GDM1 (cell line): ENCODE results near the gene SLCO3A1.
A peak's percentile ranks its signal among the peaks of the same experiment; 100 is the strongest.

Experiments used
- DNase-seq: peaks from one replicate; lab custom pipeline; 2025; lab: John Stamatoyannopoulos, UW

The SLCO3A1 gene

DNA sequence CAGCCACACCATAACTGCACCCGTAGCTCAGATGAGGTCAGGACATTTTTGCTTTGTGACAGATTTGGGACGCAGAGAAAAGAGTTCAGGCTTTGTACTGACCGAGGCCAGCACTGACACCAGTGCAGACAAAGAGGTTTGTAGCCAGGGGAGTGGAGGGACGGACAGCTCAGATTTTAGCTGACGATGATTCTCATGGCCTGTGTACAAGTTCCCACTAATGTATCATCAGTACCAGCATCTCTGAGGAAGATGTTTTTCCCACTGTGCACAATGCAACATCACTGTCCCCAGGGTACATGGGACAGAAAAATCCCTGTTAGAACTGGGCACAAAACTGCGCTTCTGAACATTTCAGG lies 112.7 kb downstream of the SLCO3A1 start:
- DNase-seq: no peak

DNA sequence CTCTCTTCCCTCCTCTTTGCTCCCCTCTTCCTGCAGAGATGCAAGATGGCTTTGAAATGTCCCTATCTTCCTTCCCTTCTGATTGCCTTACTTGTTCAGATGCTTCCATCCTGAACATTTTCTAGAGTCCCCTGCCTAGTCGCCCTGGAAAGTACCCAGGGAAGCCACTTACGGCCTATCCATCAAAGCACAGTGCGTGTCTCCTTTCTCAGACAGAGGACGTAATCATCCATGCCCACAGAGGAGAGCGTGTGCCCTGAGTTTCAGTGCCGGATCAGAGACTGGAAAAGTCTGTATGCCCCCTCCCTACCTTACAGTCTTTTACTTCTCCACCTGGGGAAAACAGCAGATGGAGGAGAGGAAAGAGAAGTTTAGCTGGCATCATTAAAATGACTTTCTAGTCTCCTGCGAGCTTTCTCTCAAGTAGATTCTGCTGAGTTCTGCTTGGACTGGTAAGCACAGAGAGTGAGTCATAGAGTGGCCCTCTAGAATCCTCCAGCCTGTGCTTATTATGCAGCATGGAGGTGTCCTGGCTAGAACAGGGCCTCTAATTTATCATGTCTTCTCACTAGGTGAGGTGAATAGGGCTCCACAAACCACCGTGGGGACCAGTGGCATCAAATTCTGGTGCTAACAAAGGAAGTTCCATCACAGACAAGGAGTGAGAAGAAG lies 114.6 kb downstream of the SLCO3A1 start:
- DNase-seq: no peak

DNA sequence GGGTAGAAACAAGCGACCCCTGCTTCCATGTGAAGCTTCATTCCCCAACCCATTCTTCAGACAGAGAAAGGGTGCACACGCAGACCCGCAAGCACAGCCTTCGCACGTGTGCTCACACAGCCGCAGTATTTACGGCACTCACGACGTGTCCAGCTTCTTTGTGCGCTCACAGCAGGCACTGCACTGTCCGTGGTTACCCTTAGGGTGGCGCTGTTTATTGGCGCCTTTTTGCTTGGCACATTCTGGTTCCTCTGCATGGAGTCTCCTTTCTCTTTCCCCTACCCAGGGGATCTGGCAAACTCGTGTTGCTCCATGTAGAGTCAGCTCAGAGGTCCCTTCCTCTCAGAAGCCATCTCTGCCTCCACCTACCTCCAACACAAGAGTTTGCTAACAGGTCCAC lies 115.1 kb downstream of the SLCO3A1 start:
- DNase-seq: no peak

DNA sequence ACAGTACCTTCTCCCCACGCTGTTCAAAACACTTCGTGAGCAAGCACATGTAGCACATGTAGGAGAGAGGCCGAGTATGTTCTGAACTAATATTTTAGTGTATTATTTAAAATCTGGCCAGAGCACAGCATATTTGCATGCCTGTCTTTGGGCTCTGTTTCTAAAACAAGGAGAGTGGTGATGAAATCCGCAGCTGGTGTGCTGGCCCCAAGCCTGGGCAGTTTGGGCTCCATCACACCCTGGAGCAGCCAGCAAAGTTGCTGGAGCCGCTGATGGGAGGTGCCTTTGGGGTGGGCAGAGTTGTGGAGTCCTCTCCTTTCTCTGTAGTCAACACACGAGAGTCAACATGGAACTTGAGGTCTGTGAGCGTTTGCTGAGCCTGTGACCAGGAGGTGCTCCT lies 116.6 kb downstream of the SLCO3A1 start:
- no peak for DNase-seq

DNA sequence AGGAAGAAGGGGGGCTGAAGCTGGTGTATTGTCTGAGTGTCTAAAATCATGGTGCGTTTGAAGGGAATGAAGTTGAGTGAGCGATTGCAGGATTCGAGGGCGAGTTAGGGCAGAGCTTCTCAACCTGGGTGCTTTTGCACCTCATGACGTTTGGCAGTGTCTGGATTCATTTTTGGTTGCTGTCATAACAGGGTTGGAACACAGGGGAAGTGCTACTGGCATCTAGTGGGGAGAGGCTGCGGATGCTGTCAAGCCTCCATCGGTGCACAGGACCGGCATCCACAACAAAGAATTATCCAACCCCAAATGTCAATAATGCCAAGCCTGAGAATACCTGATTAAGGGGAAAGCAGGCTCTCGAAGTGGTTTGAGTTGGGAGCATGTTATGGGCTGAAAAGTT lies 120.0 kb downstream of the SLCO3A1 start:
- no peak for DNase-seq

DNA sequence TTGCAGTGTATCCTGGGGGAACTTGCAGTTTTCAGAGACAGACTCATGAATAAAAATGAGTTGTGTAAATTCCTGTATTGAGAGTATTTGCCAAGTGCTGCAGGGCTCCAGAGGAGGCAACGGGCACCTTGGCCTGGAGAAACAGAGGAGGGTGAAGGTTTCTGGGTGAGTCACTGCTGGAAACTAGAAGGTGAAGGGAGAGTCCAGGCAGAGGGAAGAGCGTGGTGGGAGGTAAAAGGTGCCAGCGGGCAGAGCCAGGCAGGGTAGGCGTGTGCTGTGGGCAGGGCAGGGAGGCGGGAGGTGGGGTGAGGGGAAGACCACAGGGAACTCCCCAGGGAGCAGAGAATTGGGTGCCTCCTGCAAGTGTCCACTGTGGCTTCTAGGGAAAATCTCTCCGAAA lies 120.8 kb downstream of the SLCO3A1 start:
- DNase-seq: no peak

DNA sequence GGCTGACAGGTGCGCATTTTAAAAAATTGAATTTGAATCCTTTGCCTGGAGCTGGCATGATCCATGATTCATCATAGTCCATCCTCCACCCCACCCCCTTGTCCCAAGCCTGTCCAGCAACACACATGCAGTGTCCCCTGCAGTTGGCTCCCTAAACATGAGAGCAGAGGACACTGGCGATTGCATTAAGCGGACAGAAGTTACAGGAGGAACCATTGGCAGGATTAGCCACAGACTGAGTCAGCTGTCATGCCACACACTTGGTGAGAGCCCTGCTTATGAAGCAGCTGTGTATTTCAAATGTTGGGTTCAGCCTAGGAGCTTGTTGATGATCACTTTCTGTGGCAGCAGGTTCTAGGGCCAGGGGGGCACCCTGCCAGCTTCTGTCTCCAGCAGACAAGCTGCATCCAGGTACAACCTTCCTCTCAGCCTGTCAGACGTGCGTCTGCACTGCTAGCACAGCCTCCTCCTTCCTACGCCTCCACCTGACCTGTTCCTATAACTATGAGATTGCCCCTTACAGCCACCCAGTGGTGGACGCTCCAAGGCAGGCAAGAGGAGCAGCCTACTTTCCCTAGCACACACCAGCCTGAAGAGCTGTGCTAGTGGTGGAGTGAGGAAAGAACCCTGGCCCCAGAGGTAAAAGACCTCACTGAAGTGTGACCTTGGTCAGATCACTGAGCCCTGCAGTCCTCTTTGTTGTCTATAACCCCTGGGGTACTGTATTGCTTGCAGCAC lies 121.9 kb downstream of the SLCO3A1 start:
- no peak for DNase-seq

DNA sequence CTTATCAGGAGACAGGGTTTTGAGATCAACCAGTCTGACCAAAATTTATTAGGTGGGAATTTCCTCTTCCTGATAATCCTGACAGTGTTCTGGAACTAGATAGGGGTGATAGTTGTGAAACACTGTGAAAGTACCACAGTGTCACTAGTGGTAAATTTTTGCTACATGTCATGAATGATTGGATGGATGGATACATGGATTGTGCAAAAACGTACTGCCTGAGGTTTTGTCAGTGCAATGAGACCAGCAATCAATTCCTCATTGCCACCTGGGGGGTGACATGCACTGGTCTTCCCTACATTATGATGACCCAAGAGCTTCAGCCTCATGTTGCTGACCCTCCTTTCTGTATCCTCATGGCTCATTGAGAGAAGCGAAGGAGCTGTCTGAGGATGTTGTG lies 123.5 kb downstream of the SLCO3A1 start:
- no peak for DNase-seq

DNA sequence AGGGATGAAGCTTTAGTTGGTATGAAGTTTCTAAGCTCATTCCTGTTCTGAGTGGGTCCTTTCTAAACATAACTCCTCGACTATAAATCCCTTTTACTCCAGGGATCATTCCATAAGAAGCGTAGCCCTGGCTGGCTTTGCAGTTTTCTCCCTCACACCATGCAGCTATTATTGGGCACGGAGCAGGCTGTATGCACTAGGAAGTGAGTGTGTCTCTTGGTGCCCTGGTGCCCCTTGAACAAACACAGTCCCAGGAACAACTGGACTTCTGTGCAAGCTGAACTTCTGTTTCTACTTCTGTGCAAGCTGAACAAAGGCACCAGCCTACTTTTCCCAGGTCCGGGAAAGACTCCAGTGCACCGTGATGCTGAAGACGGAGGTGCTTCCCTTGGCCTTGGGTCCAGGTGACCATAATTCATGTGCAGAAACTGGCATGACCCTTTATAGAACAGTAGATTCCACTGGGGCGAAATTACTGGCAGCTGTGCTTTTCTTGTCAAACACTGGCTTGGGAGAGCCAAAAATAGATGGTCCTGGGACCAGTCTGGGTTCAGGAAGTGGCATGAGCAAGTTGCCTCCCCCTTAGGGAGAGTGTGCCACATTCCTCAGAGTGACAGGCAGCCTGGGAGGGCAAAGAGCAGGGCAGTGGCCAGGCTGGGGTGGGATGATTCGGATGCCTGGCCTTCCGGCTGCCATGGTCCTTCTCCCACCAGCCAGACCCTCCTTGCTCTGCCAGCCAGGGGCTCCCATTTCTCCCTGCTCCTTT lies 127.2 kb downstream of the SLCO3A1 start:
- no peak for DNase-seq

DNA sequence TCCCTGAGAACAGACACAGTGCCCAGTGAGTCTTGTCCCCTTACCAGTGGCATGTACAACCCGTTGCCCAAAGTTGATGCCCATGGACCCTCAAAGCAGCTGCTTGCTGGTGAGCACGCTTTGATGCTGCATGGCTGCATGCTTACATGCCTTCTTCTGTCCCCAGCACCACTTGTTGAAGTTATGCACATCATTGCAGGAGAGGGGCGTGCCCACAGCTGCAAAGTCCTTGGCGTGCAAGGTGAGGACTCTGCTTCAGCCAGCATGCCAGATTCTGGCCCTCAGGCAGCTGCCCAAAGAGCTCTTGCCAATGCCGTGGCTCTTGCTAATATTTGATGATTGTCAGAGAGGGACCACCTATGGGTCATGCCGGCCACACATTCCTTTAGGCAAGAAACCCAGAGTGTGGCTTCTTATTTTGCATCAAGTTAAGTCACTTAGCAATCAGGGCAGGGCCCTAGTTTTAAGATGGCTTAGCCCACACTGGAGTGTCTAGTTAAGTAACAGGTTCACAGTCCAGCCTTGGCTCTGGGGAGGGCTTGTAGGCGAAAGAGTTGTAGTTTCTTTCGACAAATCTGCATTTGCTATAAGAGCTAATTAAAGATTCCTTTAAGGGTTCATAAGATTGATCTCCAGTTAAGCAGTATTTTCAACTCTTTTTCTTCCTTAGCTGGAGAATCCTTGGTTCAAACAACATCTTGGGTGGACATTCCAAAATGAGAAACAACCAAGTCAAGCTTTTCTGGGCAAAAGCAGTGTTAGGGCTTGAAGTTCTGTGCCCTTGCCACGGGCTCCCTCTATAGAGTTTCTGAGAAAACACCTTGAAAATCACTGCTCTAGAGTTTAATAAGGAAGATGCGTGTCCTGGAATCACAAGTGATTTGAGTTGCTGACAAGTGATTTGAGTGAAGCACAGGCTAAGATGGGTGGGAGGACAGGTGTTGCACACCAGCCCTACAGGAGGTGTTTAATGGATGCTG lies 128.6 kb downstream of the SLCO3A1 start:
- no peak for DNase-seq

DNA sequence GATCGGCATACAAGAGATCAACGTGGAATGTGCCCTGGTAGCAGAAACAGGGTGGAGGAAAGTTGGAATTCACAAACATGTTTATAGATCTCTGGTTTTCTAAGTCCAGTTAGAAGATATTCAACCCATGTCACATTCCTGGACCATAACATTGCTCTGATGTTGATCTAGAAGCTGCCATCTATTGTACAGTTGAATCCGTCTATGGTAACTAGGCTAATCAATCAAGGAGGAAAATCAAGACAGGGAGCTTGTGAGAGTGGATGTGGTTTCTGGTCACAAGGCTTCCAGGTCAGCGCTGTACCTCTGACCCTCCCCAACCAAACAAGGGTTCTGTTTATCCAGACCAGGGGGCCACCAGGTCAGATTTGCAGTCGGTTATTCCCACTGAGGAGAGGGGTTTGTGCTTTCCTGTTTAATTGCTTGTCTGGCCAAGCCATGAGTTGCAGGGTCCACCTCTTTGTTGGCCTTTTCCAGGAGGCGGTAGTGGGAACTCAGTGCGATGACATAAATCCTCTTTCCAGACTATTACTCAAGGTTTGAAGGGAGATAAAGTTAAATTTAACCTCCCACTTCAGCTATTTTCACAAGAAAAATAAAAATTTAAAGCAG lies 130.3 kb downstream of the SLCO3A1 start:
- no peak for DNase-seq

DNA sequence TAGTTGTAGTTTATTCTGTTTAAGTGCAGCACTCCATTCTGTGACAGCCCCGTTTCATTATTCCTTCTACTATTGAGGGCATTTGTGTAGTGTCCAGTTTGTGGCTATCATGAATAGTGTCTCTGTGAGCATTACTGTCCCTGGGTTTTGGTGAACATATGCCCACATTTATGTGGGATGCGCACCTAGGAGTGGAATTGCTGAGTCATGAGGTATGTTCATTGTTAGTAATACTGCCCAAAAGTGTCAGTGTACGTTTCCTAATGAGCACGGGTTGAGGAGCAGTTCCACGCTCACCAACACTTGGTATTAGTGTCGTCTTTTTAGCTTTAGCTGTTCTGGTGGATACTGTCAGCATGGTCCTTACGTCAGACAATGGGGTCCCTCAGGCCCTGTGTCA lies 131.8 kb downstream of the SLCO3A1 start:
- no peak for DNase-seq

DNA sequence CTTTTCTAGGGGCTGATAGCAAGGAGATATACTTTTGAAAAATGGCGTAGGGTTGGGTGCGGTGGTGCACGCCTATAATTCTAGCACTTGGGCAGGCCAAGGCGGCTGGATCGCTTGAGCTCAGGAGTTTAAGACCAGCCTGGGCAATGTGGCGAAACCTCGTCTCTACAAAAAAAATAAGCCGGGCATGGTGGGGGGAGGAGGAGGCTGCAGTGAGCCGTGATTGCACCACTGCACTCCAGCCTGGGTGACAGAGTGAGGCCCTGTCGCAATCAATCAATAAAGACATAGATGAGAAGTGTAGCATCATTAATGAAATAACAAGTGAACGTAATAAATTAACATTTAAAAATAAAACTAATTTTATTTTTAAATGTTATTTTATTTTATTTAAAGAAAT lies 134.6 kb downstream of the SLCO3A1 start:
- DNase-seq: no peak

DNA sequence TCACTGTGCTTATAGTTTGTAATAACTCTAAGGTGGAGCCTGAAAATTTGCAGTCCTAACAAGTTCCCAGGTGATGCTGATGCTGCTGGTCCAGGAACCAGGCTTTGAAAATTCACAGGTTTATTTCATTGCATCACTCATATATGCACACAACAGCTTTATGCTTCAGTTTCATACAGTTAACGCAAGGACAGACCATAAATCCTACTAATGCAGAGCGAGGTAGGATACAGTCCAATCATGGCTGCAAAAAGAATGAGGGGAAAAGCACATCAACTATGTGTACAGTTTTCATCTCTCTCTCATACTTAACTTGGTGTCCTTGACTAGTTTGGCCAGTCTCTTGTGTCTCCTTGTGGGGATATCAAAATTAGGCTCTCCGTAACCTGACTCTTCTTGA lies 135.1 kb downstream of the SLCO3A1 start:
- no peak for DNase-seq

DNA sequence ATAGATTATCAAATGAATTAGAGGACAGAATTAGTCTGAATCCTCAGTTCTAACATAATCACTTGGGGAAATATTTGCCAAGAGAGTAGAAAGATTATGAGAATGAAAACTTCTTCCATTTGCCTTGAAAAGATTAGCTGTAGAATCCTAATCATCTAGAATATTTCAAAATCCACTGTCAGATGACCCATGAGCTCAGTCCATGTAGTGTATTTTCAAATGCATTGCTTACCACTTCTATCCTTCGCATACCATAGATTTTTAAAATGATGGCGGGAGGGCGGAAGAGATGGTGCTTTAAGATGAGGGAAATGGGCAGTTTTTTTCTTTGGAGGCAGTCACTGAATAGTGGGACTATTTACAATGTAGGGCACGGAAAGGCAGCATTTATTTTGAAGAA lies 136.3 kb downstream of the SLCO3A1 start:
- DNase-seq: no peak

DNA sequence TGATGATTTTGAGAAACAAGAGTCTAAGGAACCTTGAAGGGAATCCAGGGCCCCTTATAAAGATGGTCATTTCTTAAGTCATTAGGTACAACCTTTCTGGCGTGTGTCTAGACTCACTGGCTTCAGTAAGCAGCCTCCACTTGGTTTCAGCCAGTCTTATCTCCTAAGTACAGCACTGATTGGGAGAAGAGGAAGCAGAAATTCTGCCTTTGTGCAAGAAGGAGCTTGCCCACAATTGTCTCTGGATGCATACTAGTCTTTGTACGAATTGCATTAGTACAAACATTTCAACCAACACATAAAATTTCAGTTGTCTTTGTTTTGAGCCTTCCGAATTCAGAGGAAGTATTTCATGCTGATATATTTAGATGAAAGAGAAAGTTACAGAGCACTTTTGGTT lies 139.4 kb downstream of the SLCO3A1 start:
- DNase-seq: peak; percentile 27

DNA sequence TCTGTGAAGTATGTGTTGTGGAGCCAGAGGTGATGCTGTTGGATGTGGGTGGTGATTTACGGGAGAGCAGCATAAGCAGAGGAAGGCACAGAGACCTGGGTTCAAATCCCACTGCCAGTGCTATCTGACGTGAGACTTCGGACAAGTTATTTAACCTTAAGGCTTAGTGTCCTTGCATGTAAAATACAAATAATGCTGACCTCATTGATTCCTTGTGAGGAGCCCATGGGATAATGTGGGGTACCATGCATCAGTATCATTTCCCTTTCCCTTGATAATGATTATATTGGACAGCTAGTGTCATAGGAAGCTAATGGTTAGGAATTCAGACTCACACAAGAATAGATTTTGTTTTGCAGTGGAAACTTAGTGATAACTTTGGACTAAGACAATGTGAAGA lies 141.6 kb downstream of the SLCO3A1 start:
- no peak for DNase-seq

DNA sequence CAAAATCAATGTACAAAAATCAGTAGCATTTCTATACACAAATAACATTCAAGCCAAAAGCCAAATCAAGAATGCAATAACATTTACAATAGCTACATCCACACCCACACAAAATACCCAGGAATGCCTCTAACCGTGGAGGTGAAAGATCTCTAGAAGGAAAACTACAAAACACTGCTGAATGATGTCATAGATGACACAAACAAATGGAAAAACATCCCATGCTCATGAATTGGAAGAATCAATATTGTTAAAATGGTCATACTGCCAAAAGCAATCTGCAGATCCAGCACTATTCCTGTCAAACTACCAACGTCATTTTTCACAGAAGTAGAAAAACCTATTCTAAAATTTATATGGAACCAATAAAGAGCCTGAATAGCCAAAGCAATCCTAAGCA lies 143.7 kb downstream of the SLCO3A1 start:
- DNase-seq: no peak

DNA sequence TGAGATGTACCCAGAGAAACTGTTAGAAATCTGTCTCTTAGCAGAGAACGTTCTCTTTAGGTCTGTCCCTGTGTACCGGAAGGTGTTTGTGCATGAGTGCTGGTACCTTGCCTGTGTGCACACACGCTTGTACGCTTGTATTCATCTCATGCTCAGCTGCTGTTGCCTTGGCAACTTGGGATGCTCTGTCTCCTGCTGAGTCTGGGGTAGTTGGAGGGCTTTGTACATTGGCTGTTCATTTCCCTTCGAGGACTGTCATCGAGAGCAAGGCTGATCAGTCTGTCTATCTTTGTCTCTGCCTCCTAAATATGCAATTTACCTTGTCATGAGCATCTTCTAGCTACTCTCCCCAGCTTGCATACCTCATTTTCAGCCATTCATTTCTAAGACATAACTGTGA lies 147.2 kb downstream of the SLCO3A1 start:
- DNase-seq: no peak

DNA sequence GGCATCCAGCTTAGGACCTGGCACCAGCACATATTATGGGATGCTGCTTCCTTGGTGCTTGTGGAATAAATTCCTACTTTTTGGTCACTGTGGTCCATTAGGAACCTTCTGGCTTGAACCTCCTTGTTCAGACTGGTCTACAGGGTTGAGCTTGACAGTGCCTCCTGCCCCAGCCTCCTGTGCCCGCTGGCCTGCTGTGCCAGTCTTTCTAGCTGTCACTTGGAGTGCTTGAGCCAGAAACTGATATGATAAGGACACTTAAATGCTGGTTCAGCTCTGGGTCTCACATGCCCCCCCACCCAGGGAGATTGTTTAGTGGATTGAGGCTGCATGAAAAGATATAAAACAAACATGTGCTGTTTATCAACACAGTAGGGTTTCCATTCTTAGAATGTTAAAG lies 147.8 kb downstream of the SLCO3A1 start:
- DNase-seq: no peak

DNA sequence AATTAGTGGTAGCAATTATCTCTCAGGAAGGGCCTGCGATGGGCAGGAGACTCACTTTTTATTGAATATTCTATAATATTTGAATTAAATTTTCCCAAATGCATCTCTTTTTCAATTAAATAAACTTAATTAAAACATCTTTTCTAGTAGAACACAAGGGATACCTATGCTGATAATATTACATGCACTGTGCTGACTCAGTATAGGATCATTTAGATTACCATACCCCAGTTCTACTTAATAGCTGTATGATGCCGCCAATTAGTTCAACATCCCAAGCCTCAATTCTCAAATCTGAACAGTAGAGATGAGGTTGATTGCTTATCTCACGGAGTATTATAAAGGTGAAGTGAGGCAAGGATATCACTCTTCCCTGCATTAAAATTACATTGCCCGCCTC lies 149.2 kb downstream of the SLCO3A1 start:
- no peak for DNase-seq
